GM23338 (cell line): ENCODE results near the gene TMBIM1. TPM values are rescaled to one million over a fixed set of nuclear protein-coding genes. Genes with fewer than 3 reads are reported as not detected.

Experiments used
- ATAC-seq: fragments of 200-7000 bp; cut with Tn5 transposase; 3 replicates; pipeline ENCODE4 v1.9.1; 2020
- DNase-seq: peaks from one replicate; pipeline ENCODE4 v3.0.0-alpha.2; 2015; ENCODE audit warnings: low spot score
- H2AFZ ChIP-seq: fragments of 200-600 bp; sonication (generic); 2 replicates; pipeline ENCODE4 v1.8.0; 2016; ENCODE audit warnings: antibody characterized with exemption, mild to moderate bottlenecking, moderate library complexity
- H3F3A ChIP-seq: fragments of 200-600 bp; sonication (generic); replicated peaks from 2 replicates; pipeline ENCODE4 v1.8.0; 2017; ENCODE audit warnings: antibody characterized with exemption, mixed run types, low read depth
- H3K27ac ChIP-seq: fragments of 200-600 bp; sonication (generic); 2 replicates; pipeline ENCODE4 v1.6.1; 2016; ENCODE audit warnings: low read depth
- H3K27me3 ChIP-seq: fragments of 200-600 bp; sonication (generic); 2 replicates; pipeline ENCODE4 v1.8.0; 2016; ENCODE audit warnings: mild to moderate bottlenecking, mixed run types, moderate library complexity; ENCODE audit not compliant: insufficient read depth
- H3K36me3 ChIP-seq: fragments of 200-600 bp; sonication (generic); 2 replicates; pipeline ENCODE4 v1.8.0; 2016; ENCODE audit warnings: mild to moderate bottlenecking; ENCODE audit not compliant: insufficient read depth
- H3K4me1 ChIP-seq: fragments of 200-600 bp; sonication (generic); 2 replicates; pipeline ENCODE4 v1.8.0; 2016; ENCODE audit warnings: mild to moderate bottlenecking, moderate library complexity; ENCODE audit not compliant: insufficient read depth
- H3K4me2 ChIP-seq: fragments of 200-600 bp; sonication (generic); 2 replicates; pipeline ENCODE4 v1.7.1; 2017; ENCODE audit warnings: mixed run types
- H3K4me3 ChIP-seq: fragments of 200-600 bp; sonication (generic); 2 replicates; pipeline ENCODE4 v1.6.1; 2016; ENCODE audit warnings: mixed run types
- H3K79me2 ChIP-seq: fragments of 200-600 bp; sonication (generic); replicated peaks from 2 replicates; pipeline ENCODE4 v1.8.0; 2017; ENCODE audit warnings: mild to moderate bottlenecking; ENCODE audit not compliant: insufficient read depth
- H3K9me2 ChIP-seq: fragments of 200-600 bp; sonication (generic); 2 replicates; pipeline ENCODE4 v1.8.0; 2017; ENCODE audit not compliant: insufficient read depth
- H4K20me1 ChIP-seq: fragments of 200-600 bp; sonication (generic); replicated peaks from 2 replicates; pipeline ENCODE4 v1.8.0; 2017; ENCODE audit warnings: mild to moderate bottlenecking; ENCODE audit not compliant: insufficient read depth
- H3K27ac Mint-ChIP-seq: 2 replicates; pipeline ENCODE4 v1.8.0; 2020; ENCODE audit warnings: inconsistent platforms, mild to moderate bottlenecking, moderate library complexity, mixed read lengths
- H3K27me3 Mint-ChIP-seq: 3 replicates; pipeline ENCODE4 v1.8.0; 2022; ENCODE audit warnings: low read depth, mild to moderate bottlenecking, moderate library complexity, mixed read lengths, inconsistent platforms; ENCODE audit not compliant: insufficient read depth, poor library complexity
- H3K36me3 Mint-ChIP-seq: 3 replicates; pipeline ENCODE4 v1.8.0; 2021; ENCODE audit warnings: low read depth, mild to moderate bottlenecking, inconsistent platforms, moderate library complexity, mixed read lengths
- H3K4me1 Mint-ChIP-seq: 3 replicates; pipeline ENCODE4 v1.8.0; 2020; ENCODE audit warnings: mild to moderate bottlenecking, inconsistent platforms, mixed read lengths
- H3K4me3 Mint-ChIP-seq: 3 replicates; pipeline ENCODE4 v1.8.0; 2021; ENCODE audit warnings: moderate library complexity, mild to moderate bottlenecking, inconsistent platforms, mixed read lengths
- H3K9me3 Mint-ChIP-seq: 3 replicates; pipeline ENCODE4 v1.8.0; 2020; ENCODE audit warnings: moderate library complexity, mild to moderate bottlenecking, inconsistent platforms, mixed read lengths
- CREB1 ChIP-seq: fragments of 250-450 bp; sonication (Bioruptor Pico); IDR thresholded peaks from 2 replicates; pipeline ENCODE4 v1.5.0; 2020; ENCODE audit warnings: low read depth, mild to moderate bottlenecking, moderate library complexity
- CTCF ChIP-seq, 2 experiments: fragments of 200-600 bp in 1 of 2; sonication (generic) in 1 of 2; conservative IDR thresholded peaks; 2 replicates each; pipeline versions ENCODE4 v1.5.1 to v1.6.1; 2016 to 2017; ENCODE audit warnings: antibody characterized with exemption in 2 of 2, low read depth in 2 of 2, mild to moderate bottlenecking in 2 of 2, moderate library complexity in 1 of 2
- ETS1 ChIP-seq: IDR thresholded peaks from 2 replicates; pipeline ENCODE4 v1.6.1; 2016; ENCODE audit warnings: antibody characterized with exemption
- EZH2phosphoT487 ChIP-seq: fragments of 200-600 bp; sonication (generic); IDR thresholded peaks from one replicate; pipeline ENCODE4 v1.8.1; 2018; ENCODE audit warnings: antibody characterized with exemption; ENCODE audit not compliant: unreplicated experiment
- JUNB ChIP-seq: IDR thresholded peaks from one replicate; pipeline ENCODE4 v1.6.1; 2016; ENCODE audit warnings: antibody characterized with exemption; ENCODE audit not compliant: unreplicated experiment
- POLR2AphosphoS5 ChIP-seq: IDR thresholded peaks from 2 replicates; pipeline ENCODE4 v1.6.1; 2016; ENCODE audit warnings: antibody characterized with exemption, low read depth
- ZNF331 ChIP-seq: fragments of 250-450 bp; sonication (Bioruptor Pico); IDR thresholded peaks from 2 replicates; pipeline ENCODE4 v1.5.0; 2020; ENCODE audit warnings: low read depth, mild to moderate bottlenecking, moderate library complexity
- ZNF462 ChIP-seq: fragments of 250-450 bp; sonication (Bioruptor Pico); IDR thresholded peaks from 2 replicates; pipeline ENCODE4 v1.5.0; 2020; ENCODE audit warnings: mild to moderate bottlenecking, moderate library complexity
- polyA plus RNA-seq: library from polyadenylated mRNA; unstranded; fragments of >200 nt; fragmentation: Nextera tagmentation; extraction: Ambion mirVana; gene quantifications from 2 replicates; pipeline ENCODE4 v1.2.1, GENCODE V29; 2016
- total RNA-seq: library from RNA; depleted of rRNA; stranded (reverse); fragments of >200 nt; shearing (Covaris generic); gene quantifications from 2 replicates; pipeline ENCODE4 v1.2.3, GENCODE V29; 2014

The TMBIM1 gene
- total and polyA plus RNA-seq, 2 experiments from 2014 or later: 12.0 to 20.8 TPM

- Mint-ChIP-seq H3K27ac (no peak overlapping the region), H3K27me3 (peaks cover 13% of the 10 kb centered on the region), H3K36me3 (no peaks in the 10 kb centered on the region), H3K9me3 (no peaks in the 10 kb centered on the region), H3K4me1 (peaks cover 55% of the 10 kb centered on the region), H3K4me3 (no peak overlapping the region)
- TF ChIP-seq JUNB: no peak
- TF ChIP-seq ETS1: no peak
- TF ChIP-seq CREB1 (CRISPR knock-in tag): no peak
- TF ChIP-seq POLR2AphosphoS5: no peak
- TF ChIP-seq ZNF331 (CRISPR knock-in tag): no peak
- no peak for TF ChIP-seq ZNF462
- no peak for TF ChIP-seq CTCF (conservative IDR thresholded peaks at IDR 0.05; ENCODE audit: low read depth in 2 of 2)
- no peak for TF ChIP-seq EZH2phosphoT487
- Histone ChIP-seq H3K4me1 (peaks cover 37% of the 10 kb centered on the region), H3K27ac (no peak overlapping the region), H4K20me1 (no peaks in the 10 kb centered on the region; the same call in 1 of the 2 replicates), H3K36me3 (no peaks in the 10 kb centered on the region), H3K4me3 (0 out of 2 replicates have a peak overlapping the region, but pooled peaks have one; percentile 17), H3K27me3 (no peaks in the 10 kb centered on the region), H3K4me2 (peak overlapping the region; percentile 41), H2AFZ (no peak overlapping the region), H3F3A (0 out of 2 replicates have a peak, but pooled peaks cover 8% of the 10 kb centered on the region), H3K79me2 (no peaks in the 10 kb centered on the region), H3K9me2 (no peaks in the 10 kb centered on the region)
- DNase-seq (no peak), ATAC-seq (no peak)
Observed at GRCh38 chr2:218325566-218326160, 33.4 kb upstream of the TMBIM1 start.
